HFFc6 (cell line): Measurements from ENCODE around the gene PRMT7. TPM values are rescaled to one million over a fixed set of nuclear protein-coding genes. Genes with fewer than 3 reads are reported as not detected.
A peak's percentile ranks its signal among the peaks of the same experiment; 100 is the strongest.

Source experiments
- DNase-seq: peaks from one replicate; pipeline ENCODE4 v3.0.0-alpha.2; 2018
- H3K27ac Mint-ChIP-seq: 2 replicates; pipeline ENCODE4 v1.8.0; 2020; ENCODE audit warnings: mild to moderate bottlenecking, mixed read lengths
- H3K27me3 Mint-ChIP-seq: 2 replicates; pipeline ENCODE4 v1.8.0; 2021; ENCODE audit warnings: mild to moderate bottlenecking, moderate library complexity, mixed read lengths; ENCODE audit not compliant: insufficient read depth
- H3K36me3 Mint-ChIP-seq: 2 replicates; pipeline ENCODE4 v1.8.0; 2021; ENCODE audit warnings: low read depth, mixed read lengths
- H3K4me1 Mint-ChIP-seq: 2 replicates; pipeline ENCODE4 v1.8.0; 2020; ENCODE audit warnings: low read depth, mixed read lengths
- H3K4me3 Mint-ChIP-seq: 2 replicates; pipeline ENCODE4 v1.8.0; 2020; ENCODE audit warnings: mild to moderate bottlenecking, moderate library complexity, mixed read lengths
- H3K9me3 Mint-ChIP-seq: 2 replicates; pipeline ENCODE4 v1.8.0; 2020; ENCODE audit warnings: mild to moderate bottlenecking, mixed read lengths
- total RNA-seq, 6 experiments: library from RNA; stranded (reverse); fragmentation: NEBNext Ultra II Directional; extraction: Animal tissue kit (Norgen Biotek cat#: 25700); gene quantifications; 2 replicates in 1 of 6; 3 replicates in 5 of 6; pipeline ENCODE4 v1.2.3, GENCODE V29; 2021
- TF ChIP-seq, protein P1 (sequence below): fragments of 200-600 bp; sonication (generic); IDR thresholded peaks from 2 replicates; pipeline ENCODE4 v1.5.0; 2021; ENCODE audit warnings: antibody characterized with exemption, mild to moderate bottlenecking

Gene PRMT7
- total RNA-seq, 6 experiments from 2014 or later, result 32.1 to 37.7 (median 36.4) TPM

DNA sequence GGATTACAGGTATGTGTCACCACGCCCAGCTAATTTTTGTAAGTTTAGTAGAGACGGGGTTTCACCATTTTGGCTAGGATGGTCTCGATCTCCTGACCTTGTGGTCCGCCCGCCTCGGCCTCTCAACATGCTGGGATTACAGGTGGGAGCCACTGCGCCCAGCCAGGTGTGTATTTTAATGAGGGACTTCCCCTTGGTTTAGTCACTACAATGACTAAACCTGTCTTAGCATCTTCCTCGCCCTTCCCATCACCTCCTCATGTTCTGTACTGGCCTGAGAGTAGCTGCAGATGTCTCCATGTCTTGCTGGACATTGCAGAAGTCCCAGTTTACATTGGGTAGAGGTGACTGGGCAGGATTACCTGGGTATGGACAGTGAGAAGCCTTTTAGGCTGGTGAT lies 36.9 kb upstream of the PRMT7 start:
- Mint-ChIP-seq H3K36me3 (peaks cover 21% of the 10 kb centered on the region; the same call in 1 of the 2 replicates), H3K27ac (no peak overlapping the region), H3K4me3 (no peak overlapping the region), H3K9me3 (no peaks in the 10 kb centered on the region), H3K4me1 (peaks cover 22% of the 10 kb centered on the region), H3K27me3 (no peaks in the 10 kb centered on the region)
- no peak for DNase-seq
- TF ChIP-seq, protein P1, sequence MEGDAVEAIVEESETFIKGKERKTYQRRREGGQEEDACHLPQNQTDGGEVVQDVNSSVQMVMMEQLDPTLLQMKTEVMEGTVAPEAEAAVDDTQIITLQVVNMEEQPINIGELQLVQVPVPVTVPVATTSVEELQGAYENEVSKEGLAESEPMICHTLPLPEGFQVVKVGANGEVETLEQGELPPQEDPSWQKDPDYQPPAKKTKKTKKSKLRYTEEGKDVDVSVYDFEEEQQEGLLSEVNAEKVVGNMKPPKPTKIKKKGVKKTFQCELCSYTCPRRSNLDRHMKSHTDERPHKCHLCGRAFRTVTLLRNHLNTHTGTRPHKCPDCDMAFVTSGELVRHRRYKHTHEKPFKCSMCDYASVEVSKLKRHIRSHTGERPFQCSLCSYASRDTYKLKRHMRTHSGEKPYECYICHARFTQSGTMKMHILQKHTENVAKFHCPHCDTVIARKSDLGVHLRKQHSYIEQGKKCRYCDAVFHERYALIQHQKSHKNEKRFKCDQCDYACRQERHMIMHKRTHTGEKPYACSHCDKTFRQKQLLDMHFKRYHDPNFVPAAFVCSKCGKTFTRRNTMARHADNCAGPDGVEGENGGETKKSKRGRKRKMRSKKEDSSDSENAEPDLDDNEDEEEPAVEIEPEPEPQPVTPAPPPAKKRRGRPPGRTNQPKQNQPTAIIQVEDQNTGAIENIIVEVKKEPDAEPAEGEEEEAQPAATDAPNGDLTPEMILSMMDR, result no peak

DNA sequence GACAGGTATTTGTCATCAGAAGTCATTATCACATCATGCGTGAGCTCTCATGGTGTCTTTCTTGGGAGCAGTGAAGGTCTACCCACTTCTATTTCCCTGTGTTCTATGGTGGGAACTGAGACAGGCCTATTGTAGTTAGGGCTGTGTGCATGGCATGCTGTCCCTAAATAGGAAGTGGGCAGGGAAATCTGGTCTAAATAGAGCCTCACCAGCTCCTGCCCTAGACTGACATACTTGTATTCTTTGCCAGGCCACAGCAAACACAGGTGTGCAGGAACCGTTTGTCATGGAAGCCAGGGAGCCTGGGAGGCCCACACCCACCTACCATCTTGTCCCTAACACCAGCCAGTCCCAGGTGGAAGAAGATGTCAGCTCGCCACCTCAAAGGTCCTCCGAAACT lies 36.4 kb upstream of the PRMT7 start:
- no peak overlapping the region for H3K27ac Mint-ChIP-seq

DNA sequence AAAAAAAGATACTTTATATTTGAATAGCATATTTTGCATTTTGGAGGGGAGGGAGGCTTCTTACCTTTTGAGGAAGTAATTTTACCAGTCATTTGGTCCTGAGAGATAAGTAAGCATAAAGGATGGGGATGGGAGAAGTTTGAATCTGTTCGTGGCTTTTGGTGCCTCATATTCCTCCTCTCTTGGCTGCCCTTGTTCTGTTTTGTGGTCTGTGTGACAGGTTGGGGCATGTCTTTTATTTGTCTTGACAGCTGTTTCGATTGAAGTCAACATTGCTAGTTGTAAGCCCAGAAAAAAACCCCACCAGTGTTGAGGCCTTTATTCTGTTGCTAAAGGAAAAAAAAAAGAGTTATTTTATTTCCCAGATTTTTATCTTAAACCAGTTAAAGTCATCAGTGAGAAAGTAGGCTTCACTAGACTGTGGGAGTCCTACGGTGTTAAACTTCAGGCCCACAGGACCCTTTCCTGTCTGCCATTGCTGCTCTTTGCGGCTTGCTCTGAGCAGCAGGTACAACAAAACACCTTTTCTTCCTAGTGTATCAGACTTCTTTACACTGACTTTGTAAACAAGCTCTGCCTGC lies 35.1 kb upstream of the PRMT7 start:
- DNase-seq, result no peak
- peak overlapping the region; percentile 24 for H3K27ac Mint-ChIP-seq
- H3K36me3 Mint-ChIP-seq, result peaks cover 21% of the 10 kb centered on the region
- H3K9me3 Mint-ChIP-seq, result no peaks in the 10 kb centered on the region
- H3K4me1 Mint-ChIP-seq, result peaks cover 10% of the 10 kb centered on the region
- TF ChIP-seq, protein P1, result no peak
- no peaks in the 10 kb centered on the region for H3K27me3 Mint-ChIP-seq
- H3K4me3 Mint-ChIP-seq, result no peak overlapping the region

More for the DNA sequence above, 36.4 kb upstream of the PRMT7 start:
- no peaks in the 10 kb centered on the region for H3K9me3 Mint-ChIP-seq
- no peak overlapping the region for H3K4me3 Mint-ChIP-seq
- no peak for DNase-seq
- H3K4me1 Mint-ChIP-seq, result peaks cover 16% of the 10 kb centered on the region
- peaks cover 15% of the 10 kb centered on the region; the same call in 1 of the 2 replicates for H3K36me3 Mint-ChIP-seq
- no peaks in the 10 kb centered on the region for H3K27me3 Mint-ChIP-seq
- TF ChIP-seq, protein P1, result no peak

DNA sequence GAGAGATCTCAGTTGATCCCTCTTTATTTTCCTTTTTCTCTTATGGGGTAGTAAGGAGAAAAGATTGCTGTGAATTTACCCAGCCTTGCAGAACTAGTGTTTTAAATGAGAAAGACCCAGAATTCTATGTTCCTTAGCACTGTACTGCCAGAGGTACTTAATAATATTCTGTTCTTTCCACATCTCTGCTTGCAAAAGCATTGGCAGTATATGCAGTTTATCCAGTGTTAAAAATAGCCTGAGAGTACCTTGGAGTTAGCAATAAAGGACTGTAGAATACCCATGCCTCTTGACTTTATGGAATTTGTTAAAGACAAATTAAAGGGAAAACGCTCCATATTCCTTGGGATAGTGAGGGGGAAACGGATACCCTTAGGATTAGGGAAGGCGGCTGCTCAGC lies 34.6 kb upstream of the PRMT7 start:
- TF ChIP-seq, protein P1, result no peak
- no peak overlapping the region for H3K27ac Mint-ChIP-seq
- no peak overlapping the region for H3K4me3 Mint-ChIP-seq
- DNase-seq, result no peak
- H3K9me3 Mint-ChIP-seq, result no peaks in the 10 kb centered on the region
- H3K27me3 Mint-ChIP-seq, result no peaks in the 10 kb centered on the region
- peaks cover 4% of the 10 kb centered on the region for H3K4me1 Mint-ChIP-seq
- peaks cover 22% of the 10 kb centered on the region for H3K36me3 Mint-ChIP-seq

DNA sequence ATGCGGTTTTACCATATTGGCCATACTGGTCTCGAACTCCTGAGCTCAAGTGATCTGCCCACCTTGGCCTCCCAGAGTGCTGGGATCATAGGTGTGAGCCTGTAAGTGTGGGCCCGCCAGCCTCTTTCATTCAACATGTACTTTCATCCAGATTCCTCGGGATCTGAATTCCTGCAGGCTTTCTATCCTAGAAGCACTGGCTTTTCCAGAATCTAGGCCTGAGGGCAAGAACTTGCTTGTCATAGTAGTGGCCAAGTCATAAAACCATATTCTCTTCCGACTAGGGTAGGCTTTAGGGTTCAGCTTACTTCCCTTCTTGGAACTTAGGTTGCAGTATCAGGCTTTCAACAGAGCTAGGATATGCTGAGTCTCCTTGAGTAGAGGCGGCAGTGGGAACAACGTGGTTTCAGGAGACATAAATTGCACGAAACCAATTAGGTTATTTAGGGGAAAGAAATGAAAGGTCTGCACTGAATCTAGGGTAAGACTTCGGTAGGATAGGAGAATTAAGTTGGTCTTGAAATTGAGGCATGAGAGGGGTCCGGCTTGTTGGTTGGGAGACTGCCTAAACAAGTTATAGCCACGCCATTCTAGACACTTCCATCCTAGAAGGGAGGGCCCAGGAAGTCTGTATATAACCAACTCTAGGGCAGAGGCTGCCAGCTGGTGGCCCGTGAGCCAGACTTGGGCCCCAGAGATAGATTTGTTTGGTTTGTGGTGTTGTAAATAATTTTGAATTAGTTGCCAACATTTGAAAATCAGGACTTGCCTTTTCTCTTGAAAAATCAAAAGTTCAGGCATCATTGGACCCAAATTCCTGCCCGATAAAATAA lies 30.9 kb upstream of the PRMT7 start:
- no peaks in the 10 kb centered on the region for H3K27me3 Mint-ChIP-seq
- H3K27ac Mint-ChIP-seq, result no peak overlapping the region
- TF ChIP-seq, protein P1, result no peak
- H3K9me3 Mint-ChIP-seq, result no peaks in the 10 kb centered on the region
- peaks cover 31% of the 10 kb centered on the region for H3K36me3 Mint-ChIP-seq
- peaks cover 2% of the 10 kb centered on the region; the same call in 1 of the 2 replicates for H3K4me1 Mint-ChIP-seq
- DNase-seq, result no peak
- H3K4me3 Mint-ChIP-seq, result no peak overlapping the region
